Sciatic nerve (tissue), 2 donors: Measurements from ENCODE around the gene CALN1. TPM values are rescaled to one million over a fixed set of nuclear protein-coding genes. Genes with fewer than 3 reads are reported as not detected.

Experiments
- ATAC-seq: fragments of 200-7000 bp; cut with Tn5 transposase; one replicate; pipeline ENCODE4 v1.9.1; 2020; ENCODE audit warnings: mild to moderate bottlenecking, moderate library complexity
- DNase-seq: peaks from one replicate; pipeline ENCODE4 v3.0.0-alpha.2; 2020; ENCODE audit warnings: low spot score
- intact Hi-C: fragments of 100-400 bp; cut with DNase I; formaldehyde crosslinking; loops from one replicate; pipeline ENCODE4 v1.14.2; 2022
- total RNA-seq: library from RNA; stranded (reverse); fragmentation: NEBNext Ultra II Directional; extraction: Animal tissue kit (Norgen Biotek cat#: 25700); gene quantifications from one replicate; pipeline ENCODE4 v1.2.1, GENCODE V29; 2021
- donor health status: DM: no; HTN: no; CAD: no.
- donor health status: DM: no; HTN: no; CAD: no.

Gene CALN1
- total RNA-seq, 1 donor from 2014 or later = 0.53 TPM

DNA sequence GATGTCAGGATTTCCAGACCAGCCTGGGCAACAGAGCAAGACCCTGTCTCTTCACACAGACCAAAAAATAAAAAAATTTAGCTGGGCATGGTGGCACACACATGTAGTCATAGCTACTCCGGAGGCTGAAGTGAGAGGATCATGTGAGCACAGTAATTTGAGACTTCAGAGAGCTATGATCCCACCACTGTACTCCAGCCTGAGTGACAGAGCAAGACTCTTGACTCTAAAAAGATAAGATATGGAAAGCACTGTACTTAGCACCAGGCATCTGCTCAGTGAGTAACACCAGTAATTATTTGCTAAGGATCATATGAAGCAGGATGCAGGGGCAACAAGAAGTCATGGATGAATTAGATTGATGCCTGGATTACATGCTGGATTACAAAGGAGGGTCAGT is 128.8 kb downstream of the CALN1 start:
- DNase-seq (no peak), ATAC-seq (no peak)
- intact Hi-C loops = no loop called here

GRCh38 chr7:72281308-72281707 is 130.8 kb downstream of the CALN1 start:
- intact Hi-C loops = no loop called here
- ATAC-seq (no peak), DNase-seq (no peak)

DNA sequence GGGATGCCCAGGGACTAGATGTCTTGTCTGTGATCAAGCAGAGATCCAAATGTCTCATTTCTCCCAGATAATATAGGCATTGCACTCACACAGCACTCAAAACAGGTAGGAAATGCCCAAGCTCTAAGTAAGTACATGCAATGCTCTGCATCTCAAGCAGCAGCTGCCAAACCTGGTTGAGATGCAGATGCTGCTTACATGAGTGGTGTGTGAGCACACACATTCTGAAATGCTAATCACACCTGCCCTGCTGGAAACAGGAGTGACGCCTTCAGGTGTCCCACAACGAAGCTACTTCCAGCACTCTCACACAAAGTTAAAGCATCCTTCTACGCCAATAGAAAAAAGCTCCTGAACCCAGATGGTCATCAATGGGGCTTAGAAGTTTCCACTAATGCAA is 132.9 kb downstream of the CALN1 start:
- intact Hi-C loops = no loop called here
- DNase-seq = no peak
- ATAC-seq = no peak

DNA sequence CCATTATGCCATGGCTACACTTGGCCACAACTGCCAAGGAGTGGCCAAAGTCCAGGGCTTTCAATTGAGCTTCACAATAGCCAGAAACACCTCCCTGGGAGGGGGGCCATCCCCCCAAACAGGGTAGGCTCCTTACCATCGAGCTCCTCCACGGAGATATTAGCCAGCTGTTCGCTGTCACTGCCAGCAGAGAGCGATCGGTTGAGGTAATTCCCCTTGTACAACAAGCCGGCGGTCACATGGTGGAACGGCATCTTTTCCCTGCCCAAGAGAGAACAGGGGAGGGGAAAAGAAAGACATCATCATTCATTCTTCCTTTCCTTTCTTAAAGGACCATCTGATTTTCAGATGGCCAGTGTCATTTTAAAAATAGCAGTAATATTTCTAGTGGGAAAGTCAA is 133.6 kb downstream of the CALN1 start:
- ATAC-seq = no peak
- no peak for DNase-seq
- intact Hi-C loops = no loop called here

DNA sequence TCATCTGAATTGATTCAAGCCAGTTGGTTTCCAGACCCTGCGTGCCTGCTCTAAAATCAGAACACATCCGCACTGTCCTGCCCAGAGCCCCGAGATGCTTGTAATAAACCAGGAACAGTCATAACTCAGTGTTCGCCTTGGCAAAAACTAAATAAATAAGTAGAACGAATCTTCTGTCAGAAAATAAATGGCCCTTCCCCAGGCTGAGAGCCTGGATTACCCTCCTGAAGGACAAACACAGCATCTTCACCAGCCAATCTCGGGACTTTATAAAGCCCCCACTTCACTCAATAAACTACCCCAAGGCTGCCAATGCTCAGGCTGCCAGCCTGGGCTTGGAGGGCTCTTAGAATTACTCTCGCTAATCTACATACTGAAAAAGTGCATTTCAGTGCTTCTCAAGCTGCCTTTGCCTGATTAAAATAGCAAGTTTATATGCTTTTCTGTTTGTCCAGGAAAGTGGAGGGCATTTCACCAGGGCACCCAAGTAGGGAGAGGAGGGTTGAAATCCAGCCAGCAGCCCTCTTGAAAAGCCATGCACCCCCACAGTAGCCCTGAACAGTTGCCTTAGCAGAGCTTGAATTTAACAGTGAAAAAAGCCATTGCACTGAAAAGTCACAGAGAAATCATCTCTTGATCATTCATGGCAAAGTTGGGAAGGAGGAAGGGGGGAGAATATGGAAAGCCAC is 136.6 kb downstream of the CALN1 start:
- DNase-seq (no peak), ATAC-seq (no peak)
- intact Hi-C loops = no loop called here

GRCh38 chr7:72272479-72272878 is 139.7 kb downstream of the CALN1 start:
- ATAC-seq = no peak
- DNase-seq = no peak
- intact Hi-C loops = no loop called here

DNA sequence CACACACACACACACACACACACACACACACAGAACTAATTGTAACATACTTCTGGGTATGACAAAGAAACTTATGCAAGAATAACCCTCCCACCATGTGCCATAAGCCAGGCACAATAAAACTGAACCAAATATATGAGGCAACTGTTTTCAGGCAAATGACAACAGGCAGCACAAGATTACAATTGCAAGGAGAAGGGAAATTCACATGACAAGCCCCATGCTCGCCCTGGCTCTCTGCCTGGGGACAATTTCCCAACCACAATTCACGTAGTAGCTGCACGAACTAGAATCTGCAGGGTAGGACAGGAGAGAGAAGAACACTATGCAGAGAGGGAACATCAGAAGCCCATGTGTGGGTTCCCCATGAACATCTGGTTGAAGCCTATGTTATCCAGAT is 143.3 kb downstream of the CALN1 start:
- intact Hi-C loops = no loop called here
- no peak for ATAC-seq
- DNase-seq = no peak

- no peak for ATAC-seq
- intact Hi-C loops = no loop called here
- no peak for DNase-seq
Measured at GRCh38 chr7:72268090-72268489, 144.0 kb downstream of the CALN1 start.

DNA sequence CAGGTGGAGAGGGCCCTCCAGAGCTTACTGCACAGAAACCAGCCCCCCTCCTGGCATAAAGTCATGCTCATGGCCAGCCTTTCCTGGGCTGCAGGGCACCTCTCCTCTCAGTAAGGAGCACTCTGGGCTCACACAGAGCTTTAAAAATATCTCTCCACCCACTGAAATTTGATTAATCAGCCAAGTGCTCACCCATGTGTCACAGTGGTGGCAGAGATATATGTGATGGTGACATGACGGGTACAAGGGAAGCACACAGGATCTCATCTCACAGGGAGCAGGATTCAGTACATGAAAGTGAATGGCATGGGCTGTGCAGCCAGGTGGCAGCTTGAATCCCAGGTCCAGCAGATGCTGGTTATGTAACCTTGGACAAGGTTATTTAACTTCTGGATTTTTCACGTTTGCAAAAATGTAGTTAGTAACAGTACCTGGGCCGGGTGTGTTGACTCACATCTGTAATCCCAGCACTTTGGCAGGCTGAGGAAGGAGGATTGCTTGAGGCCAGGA is 144.8 kb downstream of the CALN1 start:
- DNase-seq = no peak
- no peak for ATAC-seq
- intact Hi-C loops = no loop called here

DNA sequence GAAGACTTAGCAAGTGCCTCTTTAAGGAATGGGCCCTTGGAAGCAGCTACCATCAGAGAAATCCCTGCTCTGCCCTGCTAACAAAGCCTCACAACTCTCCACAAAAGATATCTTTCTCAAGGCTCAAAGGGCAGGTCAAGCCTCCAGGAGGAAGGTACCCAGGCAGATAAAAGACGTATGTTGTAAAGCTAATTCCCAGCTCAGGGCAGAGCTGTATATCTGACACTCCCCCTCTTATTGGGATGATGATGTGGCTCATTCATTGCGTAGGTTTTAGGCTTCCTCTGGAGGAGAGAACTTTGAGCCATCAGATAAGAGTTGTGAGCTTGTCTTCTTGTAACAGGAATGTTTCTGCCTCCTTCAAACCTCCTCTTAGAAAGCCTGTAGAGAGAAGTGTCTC is 145.4 kb downstream of the CALN1 start:
- ATAC-seq (no peak), DNase-seq (no peak)
- intact Hi-C loops = no loop called here

GRCh38 chr7:72265071-72265904 is 146.8 kb downstream of the CALN1 start:
- intact Hi-C loops = no loop called here
- ATAC-seq (no peak), DNase-seq (no peak)

DNA sequence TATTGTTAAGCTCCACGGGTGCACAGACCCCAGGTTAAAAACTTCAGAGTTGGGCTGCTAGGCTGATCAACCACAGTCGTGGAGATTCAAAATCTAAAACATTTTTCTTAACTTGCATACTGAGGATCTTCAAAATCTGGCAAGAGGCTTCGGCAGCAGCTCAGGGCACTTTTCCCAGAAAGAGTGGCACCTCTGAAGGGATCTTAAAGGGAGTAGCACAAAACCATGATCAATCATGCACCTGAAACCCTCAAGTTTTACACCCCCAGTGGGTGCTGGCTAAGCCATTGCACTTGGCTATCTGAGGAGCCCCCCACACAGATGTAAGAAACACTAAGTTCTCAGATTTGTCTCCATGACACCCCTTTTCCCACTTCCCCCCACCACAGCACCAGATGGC is 151.7 kb downstream of the CALN1 start:
- DNase-seq = no peak
- intact Hi-C loops = no loop called here
- ATAC-seq = no peak

- intact Hi-C loops = no loop called here
- DNase-seq (no peak), ATAC-seq (no peak)
Measured at GRCh38 chr7:72258074-72258473, 154.1 kb downstream of the CALN1 start.

- no peak for ATAC-seq
- no peak for DNase-seq
- intact Hi-C loops = no loop called here
Measured at GRCh38 chr7:72254455-72254854, 157.7 kb downstream of the CALN1 start.

DNA sequence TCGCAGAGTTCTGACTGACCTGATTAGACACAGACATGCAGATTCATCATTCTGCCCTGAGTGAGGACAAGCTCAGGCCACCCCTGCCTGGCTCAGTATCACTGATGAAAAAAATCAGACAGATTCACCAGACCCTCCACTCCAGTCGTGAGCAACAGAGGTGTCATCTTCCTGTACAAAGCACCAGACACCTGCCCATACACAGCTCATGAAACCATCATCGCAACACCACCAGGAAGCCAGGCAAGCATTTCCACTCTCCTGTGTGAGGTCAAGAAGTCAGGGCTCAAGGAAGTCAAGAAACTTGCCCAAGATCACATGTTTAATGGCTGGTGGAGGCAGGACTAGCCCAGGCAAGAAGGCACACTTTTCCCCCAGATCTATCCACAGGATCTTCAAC is 163.0 kb downstream of the CALN1 start:
- no peak for DNase-seq
- intact Hi-C loops = no loop called here
- ATAC-seq = no peak

DNA sequence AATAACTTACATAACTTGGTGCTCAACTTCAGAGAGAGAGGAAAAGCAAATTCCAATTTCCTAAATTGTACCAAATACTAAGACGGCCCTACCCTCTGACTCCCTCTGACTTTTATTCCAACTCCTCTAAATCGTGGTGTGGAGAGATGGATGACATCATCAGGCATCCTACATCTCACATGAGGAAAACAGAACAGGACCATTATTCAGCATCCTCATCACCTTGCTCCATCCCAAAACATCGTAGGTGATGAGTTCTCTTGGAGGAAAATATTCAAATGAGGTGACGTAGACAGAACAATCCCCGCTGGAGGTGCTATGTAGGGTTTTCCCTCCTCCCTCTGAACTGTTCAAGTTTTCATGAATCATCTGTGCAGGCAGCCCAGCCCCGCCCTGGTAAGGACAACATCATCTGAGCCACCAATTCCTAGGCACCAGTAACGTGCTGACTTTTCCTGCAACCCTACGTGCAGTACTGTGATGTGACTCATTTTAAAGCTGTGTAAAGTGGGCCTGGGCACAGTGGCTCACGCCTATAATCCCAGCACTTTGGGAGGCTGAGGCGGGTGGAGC is 167.2 kb downstream of the CALN1 start:
- intact Hi-C loops = no loop called here
- no peak for DNase-seq
- no peak for ATAC-seq

GRCh38 chr7:72243329-72243728 is 168.8 kb downstream of the CALN1 start:
- intact Hi-C loops = no loop called here
- no peak for DNase-seq
- no peak for ATAC-seq

- ATAC-seq (no peak), DNase-seq (no peak)
- intact Hi-C loops = no loop called here
Measured at GRCh38 chr7:72235351-72235750, 176.8 kb downstream of the CALN1 start.

- no peak for DNase-seq
- ATAC-seq = no peak
- intact Hi-C loops = no loop called here
Measured at GRCh38 chr7:72234086-72234485, 178.1 kb downstream of the CALN1 start.

- DNase-seq (no peak), ATAC-seq (no peak)
- intact Hi-C loops = no loop called here
Measured at GRCh38 chr7:72230281-72230680, 181.9 kb downstream of the CALN1 start.
